Measurements from ENCODE around the gene STOML1. TPM values are rescaled to one million over a fixed set of nuclear protein-coding genes. Genes with fewer than 3 reads are reported as not detected.

Gene STOML1
- total and polyA plus RNA-seq, 9 of the 15 experiments (the other 6 are each of a cell fraction or from before 2014, with no cell fraction given), result 0.25 to 9.7 (median 4.6) TPM

DNA sequence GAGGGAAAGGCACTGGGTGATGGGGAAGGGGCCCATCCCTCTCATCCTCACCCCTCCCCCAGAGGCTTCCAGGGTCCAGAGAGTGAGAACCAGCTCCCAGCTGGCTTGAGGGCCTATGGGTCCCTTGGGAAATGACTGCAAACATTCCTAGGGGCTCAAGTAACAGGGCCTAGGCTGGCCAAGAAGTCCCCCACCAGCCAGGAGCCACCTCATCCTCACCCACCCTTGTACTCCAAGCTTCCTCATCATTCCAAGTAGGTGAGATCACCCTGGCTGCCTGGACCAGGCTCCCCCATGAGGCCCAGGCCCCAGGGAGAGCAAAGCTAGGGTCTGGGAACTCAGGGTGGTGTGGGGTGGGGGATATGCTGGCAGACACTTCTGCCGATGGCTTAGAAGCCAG, 51.1 kb downstream of the STOML1 start:
- 17% methylated on average over 1 of the region's 1 CpG for WGBS (ENCODE audit: insufficient coverage, low coverage, missing lambda C conversion rate)
- H3K4me2 ChIP-seq (ENCODE audit: insufficient read depth, low read length), result no peak overlapping the region
- in situ Hi-C loops (cut with MboI) (no loop called here), intact Hi-C loops (cut with micrococcal nuclease) (no loop called here)
- peaks cover 8 to 56% of the 10 kb centered on the region in 2 experiments; a peak in 4 of 5 replicates for H3K27me3 ChIP-seq (ENCODE audit: control insufficient read depth in 2 of 2, insufficient read depth in 2 of 2, low read length in 2 of 2)
- no peak overlapping the region for H3K9ac ChIP-seq (ENCODE audit: insufficient read depth in 1 of 2, low read depth in 2 of 2, low read length in 2 of 2)
- H3K79me2 ChIP-seq (ENCODE audit: control insufficient read depth, insufficient read depth, low read length), result no peaks in the 10 kb centered on the region
- TF ChIP-seq GTF3C2 (IDR thresholded peaks at IDR 0.05; ENCODE audit: borderline replicate concordance, extremely low read depth, insufficient read length), result no peak
- no peak for TF ChIP-seq STAT6 (CRISPR knock-in tag; IDR thresholded peaks at IDR 0.05)
- TF ChIP-seq CBX3 (IDR thresholded peaks at IDR 0.05; ENCODE audit: borderline replicate concordance in 1 of 2, low read length in 2 of 2), result no peak
- no peak for TF ChIP-seq CTCF (IDR thresholded peaks at IDR 0.05 in 2 of 3, conservative IDR thresholded peaks at IDR 0.05 in 1 of 3; ENCODE audit: insufficient read depth in 2 of 3, low read depth in 1 of 3, low read length in 3 of 3)
- no peak for TF ChIP-seq RBM39 (optimal IDR thresholded peaks at IDR 0.05; ENCODE audit: low read depth, low read length)
- H2AFZ ChIP-seq (ENCODE audit: low read depth, low read length), result no peak overlapping the region
- H3K4me3 ChIP-seq, result no peak overlapping the region
- no peak overlapping the region for H3K27ac ChIP-seq (ENCODE audit: extremely low read depth, low read depth, low read length)
- H4K20me1 ChIP-seq (replicated peaks; ENCODE audit: control insufficient read depth, insufficient read depth, low read length), result peaks cover 12% of the 10 kb centered on the region; the same call in 1 of the 2 replicates
- CTCF ChIA-PET (ENCODE audit: low intra/inter-chr PET ratio), result no interaction called here
- no peak for FAIRE-seq
- POLR2A ChIA-PET, result no interaction called here
- H3K9me3 ChIP-seq (replicated peaks; ENCODE audit: control insufficient read depth, insufficient read depth, low read depth, low read length), result no peaks in the 10 kb centered on the region
- no peaks in the 10 kb centered on the region for H3K4me1 ChIP-seq (replicated peaks in 1 of 2; ENCODE audit: control insufficient read depth in 2 of 2, insufficient read depth in 2 of 2, low read length in 2 of 2)
- no peak for ATAC-seq
- no peak for DNase-seq (ENCODE audit: extremely low read depth in 1 of 4, low spot score in 3 of 4)
- no TSS peak for BruUV-seq (replicated peaks)
- H3K9me1 ChIP-seq (ENCODE audit: control insufficient read depth, insufficient read depth, low read length), result no peaks in the 10 kb centered on the region
- H3K36me3 ChIP-seq (ENCODE audit: control insufficient read depth, insufficient read depth, low read length), result no peaks in the 10 kb centered on the region
